PC-3 (cell line): Measurements from ENCODE around the gene CAPN12.

ENCODE experiments used
- CTCF ChIP-seq: fragments of 300-600 bp; sonication (generic); conservative IDR thresholded peaks from 2 replicates; pipeline ENCODE4 v1.5.1; 2017; ENCODE audit warnings: antibody characterized with exemption, low read depth, mild to moderate bottlenecking, low read length
- EZH2 ChIP-seq: fragments of 300-600 bp; sonication (generic); IDR thresholded peaks from one replicate; pipeline ENCODE4 v1.6.1; 2017; ENCODE audit warnings: antibody characterized with exemption, mild to moderate bottlenecking, low read length; ENCODE audit not compliant: unreplicated experiment
- EZH2phosphoT487 ChIP-seq: fragments of 300-600 bp; sonication (generic); IDR thresholded peaks from 2 replicates; pipeline ENCODE4 v1.6.1; 2018; ENCODE audit warnings: mild to moderate bottlenecking, antibody characterized with exemption, low read length, borderline replicate concordance

- no peak for TF ChIP-seq CTCF
- no peak for TF ChIP-seq EZH2
- no peak for TF ChIP-seq EZH2phosphoT487
These were observed 3.3 kb downstream of the CAPN12 start for GRCh38 chr19:38740932-38741331.
